Right hindlimb (tissue), 1 donor: Measurements from ENCODE around the gene FAM149A.

Experiments
- DNase-seq: peaks from one replicate; pipeline ENCODE4 v3.0.0-alpha.2; 2018

Gene FAM149A

DNA sequence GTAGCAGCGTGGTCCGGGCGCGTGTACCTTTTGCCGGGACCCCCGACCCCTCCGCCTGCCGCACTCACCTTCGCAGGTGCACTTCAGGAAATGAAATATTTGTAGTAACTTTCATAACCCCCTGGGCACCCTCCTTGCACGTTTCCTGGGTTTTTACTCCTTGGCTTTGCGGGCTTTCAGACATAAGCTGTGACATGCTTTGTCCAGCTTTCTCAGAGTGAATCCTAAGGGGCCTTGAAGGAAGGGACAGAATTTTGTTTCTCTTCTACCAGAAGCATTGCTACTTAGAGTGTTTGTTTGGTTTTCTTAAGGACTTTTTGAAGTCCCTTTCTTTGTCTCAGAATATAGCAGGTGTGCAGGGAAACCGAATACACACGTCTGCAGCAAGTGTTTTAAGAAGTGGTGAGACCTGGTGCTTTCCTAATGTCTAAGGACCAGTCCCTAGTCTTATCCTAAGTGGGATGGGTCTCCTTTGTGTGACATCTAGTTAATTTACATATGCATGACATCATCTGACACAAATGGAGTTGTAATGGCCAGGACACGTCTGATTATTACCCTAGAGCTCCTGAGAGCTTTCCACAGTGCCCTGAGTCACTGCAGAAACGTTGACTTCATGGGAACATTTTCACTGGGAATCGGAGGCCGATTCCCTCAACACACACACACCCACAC is 1.3 kb downstream of the FAM149A start:
- DNase-seq, result no peak

DNA sequence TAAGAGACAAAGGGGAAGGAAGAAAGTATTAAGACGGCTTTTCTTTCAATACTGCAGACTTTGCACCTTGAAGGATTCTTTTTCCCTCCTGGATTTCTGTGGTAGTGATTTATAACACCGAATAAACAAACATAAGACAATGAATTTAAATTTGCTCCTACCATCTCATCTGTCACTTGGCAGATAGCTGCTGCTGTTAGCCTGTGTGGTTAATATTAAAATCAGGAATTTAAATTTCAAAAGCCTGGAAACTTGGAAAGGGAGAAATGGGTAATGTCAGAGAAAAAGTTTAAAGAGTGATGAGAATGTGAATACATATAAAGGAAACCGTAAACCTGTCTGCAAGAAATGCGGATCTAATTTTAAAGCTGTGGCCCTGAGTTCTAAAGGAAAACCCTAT is 3.4 kb downstream of the FAM149A start:
- no peak for DNase-seq

- no peak for DNase-seq
Observed at GRCh38 chr4:186108391-186108790, 3.9 kb downstream of the FAM149A start.

DNA sequence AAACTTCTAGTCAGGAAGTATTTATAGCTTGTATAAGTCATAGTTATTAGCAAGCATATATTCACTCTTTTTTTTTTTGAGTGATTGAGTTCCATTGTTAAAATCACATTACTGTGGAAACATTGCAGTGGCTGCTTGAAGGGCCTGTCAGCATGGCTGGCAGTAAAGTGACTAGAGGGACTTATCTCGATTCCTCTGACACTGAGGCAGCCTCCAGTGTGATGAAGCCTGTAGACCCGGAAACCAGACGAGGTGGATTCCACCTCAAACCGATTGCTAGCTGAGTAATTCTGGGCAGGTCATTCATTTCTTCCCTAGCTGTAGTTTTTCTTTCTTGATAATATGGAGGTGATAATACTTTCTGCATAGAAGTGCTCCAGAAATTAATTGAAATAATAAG is 4.7 kb downstream of the FAM149A start:
- no peak for DNase-seq

DNA sequence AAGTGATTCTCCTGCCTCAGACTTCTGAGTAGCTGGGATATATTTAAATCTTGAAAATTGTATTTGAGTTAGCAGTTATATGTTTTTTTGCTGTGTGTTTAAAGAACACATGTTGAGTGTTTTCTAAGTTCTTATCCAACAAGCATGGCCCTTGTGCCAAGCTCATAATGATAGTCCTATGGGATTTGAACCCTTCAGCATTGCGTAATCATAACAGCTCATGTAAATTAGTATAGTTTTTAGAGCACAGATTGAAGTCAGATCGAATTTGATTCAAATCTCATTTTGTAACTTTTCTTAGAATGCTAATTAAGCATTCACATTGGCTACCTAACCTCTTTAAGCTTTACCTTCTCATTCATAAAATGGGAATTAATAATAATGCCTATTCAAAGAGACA is 12.2 kb downstream of the FAM149A start:
- DNase-seq, result no peak

DNA sequence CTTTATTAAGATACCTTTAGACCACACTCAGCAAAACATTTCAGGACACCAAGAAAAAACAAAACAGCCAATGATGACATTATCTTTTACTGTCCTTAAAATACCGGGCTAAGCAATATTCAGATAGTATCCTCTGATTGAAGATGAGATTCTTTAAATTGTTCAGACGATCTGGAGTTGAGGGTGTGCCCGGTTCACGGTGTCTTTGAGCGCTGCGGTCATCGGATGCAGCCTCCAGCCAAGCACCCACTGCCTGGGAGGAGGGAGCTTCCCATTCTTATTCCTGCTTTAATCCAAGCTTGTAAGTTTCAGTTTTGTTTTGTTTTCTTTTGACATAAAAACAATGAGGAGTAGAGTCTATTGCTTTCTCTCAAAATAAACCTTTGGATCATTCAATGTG is 14.1 kb downstream of the FAM149A start:
- no peak for DNase-seq

GRCh38 chr4:186121057-186121456 is 16.6 kb downstream of the FAM149A start:
- no peak for DNase-seq

GRCh38 chr4:186128842-186129241 is 24.3 kb downstream of the FAM149A start:
- DNase-seq, result no peak

DNA sequence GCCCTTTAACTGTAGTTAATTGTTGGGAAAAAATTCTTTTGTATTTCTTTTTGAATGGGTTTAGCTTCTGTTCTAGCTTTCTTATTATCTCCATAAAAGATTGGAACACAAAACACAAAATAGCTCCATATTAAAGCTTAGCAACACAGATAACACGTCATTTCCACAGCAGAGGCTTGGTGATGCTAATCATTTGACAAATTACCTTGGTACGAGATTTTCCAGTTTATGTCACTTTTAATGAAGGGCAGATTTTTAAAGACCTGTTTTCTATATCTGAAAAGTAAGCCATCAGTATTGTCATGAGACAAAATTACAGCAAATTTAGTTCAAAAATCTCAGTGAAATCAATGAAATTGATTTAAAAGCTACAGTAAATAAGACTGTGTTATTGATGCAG is 27.4 kb downstream of the FAM149A start:
- DNase-seq, result no peak

- DNase-seq, result no peak
Observed at GRCh38 chr4:186132577-186133242, 28.2 kb downstream of the FAM149A start.

GRCh38 chr4:186134257-186134656 is 29.8 kb downstream of the FAM149A start:
- DNase-seq, result no peak

- no peak for DNase-seq
Observed at GRCh38 chr4:186134861-186135260, 30.4 kb downstream of the FAM149A start.

GRCh38 chr4:186137196-186137794 is 32.8 kb downstream of the FAM149A start:
- no peak for DNase-seq

DNA sequence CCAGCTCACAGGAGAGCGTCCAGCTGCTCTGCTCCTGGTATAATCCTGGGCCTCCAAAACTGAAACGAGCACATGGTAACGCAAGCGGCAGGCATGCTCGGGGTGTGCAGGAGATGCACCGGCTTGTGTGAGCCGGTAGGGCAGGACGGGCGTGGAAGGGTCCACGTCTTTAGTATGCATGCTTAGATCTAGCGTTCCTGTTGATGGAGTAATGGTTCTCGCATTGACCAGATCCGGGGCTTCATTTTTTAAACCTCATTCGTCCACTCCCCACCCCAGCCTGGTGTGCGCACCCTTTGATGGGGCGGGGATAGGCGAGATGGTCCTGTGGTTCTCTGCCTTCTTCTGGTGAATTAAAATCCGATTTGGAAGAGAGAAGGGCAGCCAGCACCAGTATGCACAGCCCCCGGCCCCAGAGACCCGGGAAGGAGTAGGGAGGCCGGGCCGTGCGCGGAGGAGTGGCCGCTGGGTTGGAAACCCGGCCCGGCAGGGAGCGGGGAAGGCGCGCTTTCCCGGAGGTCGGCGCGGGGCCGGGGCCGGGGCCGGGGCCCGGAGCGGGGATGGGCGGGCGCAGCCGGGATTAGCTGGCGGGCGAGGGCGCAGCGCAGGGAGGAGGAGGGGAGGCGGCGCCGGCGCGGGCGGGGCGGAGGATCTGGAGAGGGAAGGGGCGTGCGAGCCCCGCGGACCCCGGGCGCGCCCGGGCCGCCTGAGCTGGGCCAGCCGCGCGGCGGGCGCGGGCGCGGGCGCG is 39.9 kb downstream of the FAM149A start:
- peak; percentile 90 for DNase-seq

DNA sequence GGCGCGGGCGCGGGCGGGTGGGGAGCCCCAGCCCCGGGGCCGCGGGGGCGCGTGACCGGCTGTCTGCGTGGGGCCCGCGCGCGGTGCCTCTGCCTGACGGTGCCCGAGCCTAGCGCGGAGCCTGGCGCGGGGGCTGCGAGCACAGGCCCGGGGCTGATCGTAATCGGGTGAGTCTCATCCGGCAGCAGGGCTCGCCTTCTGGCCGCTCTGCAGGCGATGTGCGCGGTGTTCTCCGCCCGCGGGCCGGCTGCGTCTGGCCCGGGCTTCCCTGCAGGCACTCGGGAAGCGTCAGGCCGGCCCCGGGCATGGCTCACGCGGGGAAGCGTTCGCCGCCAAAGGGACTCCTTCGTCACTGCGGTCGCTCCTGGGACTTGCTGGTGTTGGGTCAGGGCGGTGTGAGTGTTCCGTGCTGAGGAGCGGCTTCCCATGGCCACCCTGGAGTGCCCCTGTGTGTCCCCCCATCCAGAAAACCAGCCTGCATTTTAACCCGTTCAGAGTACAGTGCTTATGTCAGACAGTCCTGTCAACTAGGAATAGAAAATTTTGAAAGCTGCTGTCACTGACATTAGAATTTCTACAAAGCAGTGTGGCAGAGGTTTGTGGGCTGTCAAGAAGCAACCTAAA is 40.6 kb downstream of the FAM149A start:
- DNase-seq, result peak; percentile 80

DNA sequence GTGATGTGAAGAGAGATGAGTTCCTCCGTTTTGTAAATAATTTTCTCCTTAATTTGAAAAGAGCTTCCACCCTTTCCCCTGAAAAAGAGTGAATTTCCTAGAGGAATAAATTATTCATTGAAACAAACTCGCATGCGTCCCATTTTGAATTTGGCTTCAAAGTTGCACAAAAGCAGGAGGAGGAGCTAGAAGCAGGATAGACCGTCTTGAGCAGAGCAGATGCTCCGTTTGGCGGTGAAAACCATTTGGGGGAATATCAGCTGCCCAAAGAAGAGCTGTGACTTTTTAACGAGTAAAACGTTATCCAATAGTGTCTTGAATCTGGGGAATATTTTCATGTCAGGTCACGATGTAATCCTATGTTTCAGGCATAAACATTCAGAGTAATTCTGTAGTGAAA is 42.0 kb downstream of the FAM149A start:
- no peak for DNase-seq

DNA sequence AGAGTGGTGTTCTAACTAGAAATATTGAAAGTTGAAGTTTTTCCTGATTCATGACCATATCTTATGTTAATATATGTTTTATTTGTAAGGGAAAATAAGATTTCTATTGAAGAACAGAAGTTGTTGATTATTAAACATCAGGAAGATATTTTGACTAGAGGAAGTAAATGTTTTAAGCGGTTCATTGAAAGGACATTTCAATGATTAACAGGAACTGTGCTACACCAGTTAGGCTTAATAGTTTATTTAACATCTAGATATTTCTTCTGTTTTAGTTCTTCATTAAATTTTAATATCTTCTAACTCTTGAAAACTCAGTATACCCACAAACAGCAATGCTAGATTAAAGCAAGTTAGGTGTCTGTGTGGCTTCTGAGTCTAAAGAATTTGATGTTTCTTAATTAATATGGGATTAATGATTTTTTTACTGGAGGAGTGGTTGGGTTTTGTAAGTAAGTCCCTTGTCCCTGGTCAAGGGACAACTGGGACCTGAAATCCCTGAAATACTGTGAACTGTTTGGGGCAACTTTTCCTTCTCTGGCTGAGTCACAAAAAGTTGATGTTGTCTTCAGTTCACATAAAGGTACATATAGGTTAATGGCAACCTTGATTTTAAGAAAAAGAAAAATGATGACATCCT is 44.0 kb downstream of the FAM149A start:
- no peak for DNase-seq

GRCh38 chr4:186149872-186150271 is 45.4 kb downstream of the FAM149A start:
- peak; percentile 48 for DNase-seq

DNA sequence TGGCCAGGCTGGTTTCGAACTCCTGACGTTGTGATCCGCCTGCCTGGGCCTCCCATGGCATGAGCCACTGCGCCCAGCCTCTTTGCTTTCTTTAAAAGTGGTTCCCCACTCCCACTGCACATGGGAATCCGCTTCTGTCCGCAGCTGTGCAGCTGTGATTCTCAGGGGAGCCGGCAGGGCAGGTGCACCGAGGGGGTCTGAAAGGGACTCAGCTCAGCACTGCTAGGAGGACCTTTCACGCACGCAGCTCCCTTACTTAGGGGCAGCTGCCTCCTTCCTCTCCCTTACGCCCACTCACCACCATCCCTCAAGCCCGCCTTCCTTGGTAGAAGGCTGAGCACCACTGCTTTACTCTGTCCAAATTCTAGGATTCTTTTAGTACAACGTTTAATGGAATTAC is 46.4 kb downstream of the FAM149A start:
- DNase-seq, result no peak

DNA sequence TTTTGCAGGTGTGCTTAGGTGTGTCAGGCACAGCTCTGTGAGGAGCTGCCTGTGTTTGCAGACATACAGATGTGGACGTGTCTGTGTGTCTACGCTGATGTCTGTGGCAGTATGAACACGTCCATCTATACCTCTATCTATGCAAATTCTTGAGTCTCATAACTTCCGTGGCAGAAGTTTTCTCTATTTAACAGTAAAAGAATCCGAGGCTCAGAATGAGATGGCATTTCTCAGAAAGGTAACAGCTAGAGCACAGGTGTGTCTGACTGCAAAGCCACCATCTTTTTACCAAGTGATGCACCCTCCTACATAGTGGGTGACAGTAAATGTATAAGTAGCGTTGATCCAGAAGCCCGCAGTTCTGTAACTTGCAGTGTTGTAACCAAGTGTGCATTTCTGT is 47.0 kb downstream of the FAM149A start:
- DNase-seq, result no peak

DNA sequence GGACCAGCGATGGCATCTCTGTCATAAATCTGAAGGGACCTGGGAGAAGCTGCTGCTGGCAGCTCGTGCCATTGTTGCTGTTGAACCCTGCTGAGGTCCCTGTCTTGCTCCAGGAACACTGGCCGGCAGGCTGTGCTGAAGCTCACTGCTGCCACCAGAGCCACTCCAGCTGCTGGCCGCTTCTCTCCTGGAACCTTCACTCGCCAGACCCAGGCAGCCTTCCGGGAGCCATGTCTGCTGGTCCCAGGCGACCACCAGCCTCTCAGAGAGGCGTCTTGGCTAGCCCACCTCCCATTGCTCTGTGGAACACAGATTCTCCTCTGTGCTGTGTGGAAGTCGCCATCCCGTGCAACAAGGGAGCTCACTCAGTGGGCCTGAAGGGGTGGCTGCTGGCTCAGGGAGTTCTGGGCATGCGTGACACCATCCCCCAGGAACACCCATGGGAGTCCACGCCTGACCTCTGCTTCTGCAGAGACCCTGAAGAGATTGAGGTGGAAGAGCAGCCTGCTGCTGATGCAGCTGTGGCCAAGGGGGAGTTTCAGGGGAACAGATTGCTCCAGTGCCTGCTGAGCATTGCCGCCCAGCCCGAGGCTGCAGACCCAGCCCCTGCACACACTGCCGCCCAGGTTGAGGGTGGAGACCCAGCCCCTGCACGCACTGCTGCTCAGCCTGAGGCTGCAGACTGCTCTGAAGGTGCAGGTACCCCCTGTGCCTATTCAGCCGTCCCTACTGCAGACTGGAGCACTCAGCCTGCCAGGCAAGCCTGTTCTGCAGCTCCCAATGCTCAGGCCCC is 53.7 kb downstream of the FAM149A start:
- no peak for DNase-seq

DNA sequence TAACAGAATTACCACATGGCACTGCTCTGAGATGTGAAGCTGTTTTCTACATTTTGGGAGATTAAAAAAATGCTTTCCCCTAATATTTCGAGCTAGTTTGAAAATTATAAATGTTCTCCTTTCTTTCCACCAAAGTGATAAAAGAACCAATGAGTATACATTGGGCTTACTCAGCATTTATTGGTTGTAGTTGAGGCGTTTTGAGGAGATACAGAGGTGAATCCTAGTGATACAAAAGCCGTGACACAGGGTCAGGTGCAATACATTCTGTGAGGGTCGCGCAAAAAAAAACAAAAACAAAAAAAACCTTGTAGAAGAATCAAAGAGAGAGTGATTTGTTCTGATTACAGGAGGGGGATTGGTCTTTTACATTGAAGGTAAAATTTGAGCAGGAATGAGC is 54.5 kb downstream of the FAM149A start:
- DNase-seq, result no peak
